SK-N-SH (cell line): Measurements from ENCODE around the gene LOXHD1. TPM values are rescaled to one million over a fixed set of nuclear protein-coding genes. Genes with fewer than 3 reads are reported as not detected.

Experiments
- CTCF ChIA-PET: fragments of 300-600, 350-600 bp; formaldehyde crosslinking; extraction: SDS; loops from one replicate; lab custom pipeline; 2021; lab: Yijun Ruan, JAX
- POLR2A ChIA-PET: fragments of 350-600 bp; sonication (Branson Sonifier 250); formaldehyde crosslinking; extraction: SDS; loops from one replicate; lab custom pipeline; 2020; ENCODE audit warnings: antibody characterized with exemption, inconsistent platforms; lab: Yijun Ruan, JAX
- DNase-seq: peaks from one replicate; pipeline ENCODE4 v3.0.0; 2012
- H2AFZ ChIP-seq: fragments of 200-600 bp; sonication (generic); 2 replicates; pipeline ENCODE4 v1.8.1; 2016; ENCODE audit warnings: antibody characterized with exemption, mild to moderate bottlenecking, low read depth
- H3F3A ChIP-seq: fragments of 200-600 bp; sonication (generic); replicated peaks from 2 replicates; pipeline ENCODE3; 2016; ENCODE audit warnings: antibody characterized with exemption, mild to moderate bottlenecking; ENCODE audit not compliant: insufficient read depth
- H3K27ac ChIP-seq, 2 experiments: fragments of 200-500 bp in 1 of 2; fragments of 200-600 bp in 1 of 2; sonication (Bioruptor generic) in 1 of 2; sonication (generic), shearing (Covaris generic) in 1 of 2; 2 replicates each; pipeline versions ENCODE4 v1.5.1 to v1.6.1; 2014 to 2016; ENCODE audit warnings: low read depth in 2 of 2, inconsistent platforms in 1 of 2, low read length in 1 of 2, mild to moderate bottlenecking in 1 of 2, mixed read lengths in 1 of 2
- H3K27me3 ChIP-seq: fragments of 200-600 bp; sonication (generic), shearing (Covaris generic); 2 replicates; pipeline ENCODE4 v1.6.1; 2016; ENCODE audit warnings: mixed run types; ENCODE audit not compliant: insufficient read depth
- H3K36me3 ChIP-seq, 2 experiments: fragments of 200-500 bp in 1 of 2; fragments of 200-600 bp in 1 of 2; sonication (Bioruptor generic) in 1 of 2; sonication (generic) in 1 of 2; replicated peaks in 1 of 2; 2 replicates each; pipeline versions ENCODE3 to v1.5.1; 2014 to 2016; ENCODE audit warnings: low read length in 1 of 2, mild to moderate bottlenecking in 1 of 2; ENCODE audit not compliant: insufficient read depth in 2 of 2, control insufficient read depth in 1 of 2
- H3K4me1 ChIP-seq, 2 experiments: fragments of 200-500 bp in 1 of 2; fragments of 200-600 bp in 1 of 2; sonication (Bioruptor generic) in 1 of 2; sonication (generic), shearing (Covaris generic) in 1 of 2; 2 replicates each; pipeline versions ENCODE4 v1.5.1 to v1.6.1; 2014 to 2016; ENCODE audit warnings: low read depth in 1 of 2, low read length in 1 of 2, mixed run types in 1 of 2; ENCODE audit not compliant: insufficient read depth in 2 of 2, control insufficient read depth in 1 of 2
- H3K4me2 ChIP-seq: fragments of 200-600 bp; sonication (generic), shearing (Covaris generic); 2 replicates; pipeline ENCODE4 v1.6.1; 2017; ENCODE audit warnings: mixed run types
- H3K4me3 ChIP-seq, 2 experiments: fragments of 200-500 bp in 1 of 2; fragments of 200-600 bp in 1 of 2; sonication (Bioruptor generic) in 1 of 2; sonication (generic), shearing (Covaris generic) in 1 of 2; 2 replicates each; pipeline versions ENCODE4 v1.5.1 to v1.8.1; 2014 to 2016; ENCODE audit warnings: low read depth in 2 of 2, inconsistent platforms in 1 of 2, low read length in 1 of 2, mild to moderate bottlenecking in 1 of 2, mixed read lengths in 1 of 2, moderate library complexity in 1 of 2
- H3K79me2 ChIP-seq: fragments of 200-600 bp; sonication (generic); 2 replicates; pipeline ENCODE4 v1.8.1; 2017; ENCODE audit warnings: mild to moderate bottlenecking; ENCODE audit not compliant: insufficient read depth
- H3K9ac ChIP-seq: fragments of 200-600 bp; sonication (generic); 2 replicates; pipeline ENCODE4 v1.6.1; 2017; ENCODE audit warnings: mixed run types
- H3K9me2 ChIP-seq: fragments of 200-600 bp; sonication (generic); 2 replicates; pipeline ENCODE4 v1.6.1; 2017; ENCODE audit warnings: mixed run types
- H3K9me3 ChIP-seq: fragments of 200-600 bp; sonication (generic); 2 replicates; pipeline ENCODE4 v1.6.1; 2017; ENCODE audit warnings: mixed run types, mild to moderate bottlenecking, moderate library complexity
- H4K20me1 ChIP-seq: fragments of 200-600 bp; sonication (generic); 2 replicates; pipeline ENCODE4 v1.6.1; 2017; ENCODE audit warnings: mild to moderate bottlenecking, mixed run types; ENCODE audit not compliant: insufficient read depth
- CHD2 ChIP-seq: fragments of 150-350 bp; IDR thresholded peaks from 2 replicates; pipeline ENCODE4 v1.6.1; 2018; ENCODE audit warnings: low read length; ENCODE audit not compliant: partially characterized antibody
- EZH2phosphoT487 ChIP-seq: fragments of 200-600 bp; sonication (generic); IDR thresholded peaks from 2 replicates; pipeline ENCODE4 v1.6.1; 2017; ENCODE audit warnings: low read depth, mixed run types, mild to moderate bottlenecking, antibody characterized with exemption, moderate library complexity, borderline replicate concordance
- FOXJ3 ChIP-seq: sonication (generic); formaldehyde crosslinking; IDR thresholded peaks from 2 replicates; pipeline ENCODE4 v1.5.1; 2020; ENCODE audit warnings: mild to moderate bottlenecking, missing genetic modification reagents
- FOXM1 ChIP-seq: IDR thresholded peaks from 2 replicates; pipeline ENCODE4 v1.4.0; 2012; ENCODE audit warnings: low read depth, mild to moderate bottlenecking
- GATA2 ChIP-seq: sonication (generic); formaldehyde crosslinking; IDR thresholded peaks from 2 replicates; pipeline ENCODE4 v1.5.0; 2020; ENCODE audit warnings: mild to moderate bottlenecking, missing genetic modification reagents
- JUND ChIP-seq: IDR thresholded peaks from 2 replicates; pipeline ENCODE4 v1.4.0; 2012
- MAX ChIP-seq: IDR thresholded peaks from 2 replicates; pipeline ENCODE4 v1.4.0; 2012; ENCODE audit warnings: low read depth
- NFIC ChIP-seq: IDR thresholded peaks from 2 replicates; pipeline ENCODE4 v1.4.0; 2012; ENCODE audit warnings: borderline replicate concordance
- NRF1 ChIP-seq: IDR thresholded peaks from 2 replicates; pipeline ENCODE4 v1.6.1; 2012; ENCODE audit warnings: low read depth, mild to moderate bottlenecking, low read length
- PBX3 ChIP-seq: IDR thresholded peaks from 2 replicates; pipeline ENCODE4; 2012
- POLR2AphosphoS5 ChIP-seq: IDR thresholded peaks from 2 replicates; pipeline ENCODE4 v1.6.1; 2012; ENCODE audit warnings: low read depth, low read length
- RAD21 ChIP-seq: IDR thresholded peaks from 2 replicates; pipeline ENCODE4 v1.6.1; 2012; ENCODE audit warnings: mild to moderate bottlenecking, low read length
- RCOR1 ChIP-seq: fragments of 150-350 bp; IDR thresholded peaks from 2 replicates; pipeline ENCODE4 v1.6.1; 2017; ENCODE audit warnings: antibody characterized with exemption, low read length
- REST ChIP-seq: IDR thresholded peaks from 2 replicates; pipeline ENCODE4 v1.6.1; 2012; ENCODE audit warnings: mild to moderate bottlenecking, low read depth, low read length, moderate library complexity
- RFX5 ChIP-seq: IDR thresholded peaks from 2 replicates; pipeline ENCODE4 v1.6.1; 2012; ENCODE audit warnings: mild to moderate bottlenecking, improper control_type of control experiment, low read length
- RXRA ChIP-seq: IDR thresholded peaks from 2 replicates; pipeline ENCODE4 v1.4.0; 2012; ENCODE audit warnings: low read depth, mild to moderate bottlenecking, borderline replicate concordance
- SIN3A ChIP-seq: IDR thresholded peaks from 2 replicates; pipeline ENCODE4 v1.6.1; 2012; ENCODE audit warnings: low read depth, mild to moderate bottlenecking, low read length, moderate library complexity, borderline replicate concordance
- SMC3 ChIP-seq: IDR thresholded peaks from 2 replicates; pipeline ENCODE4 v1.6.1; 2012; ENCODE audit warnings: low read depth, low read length, improper control_type of control experiment
- TEAD4 ChIP-seq: IDR thresholded peaks from 2 replicates; pipeline ENCODE4 v1.4.0; 2012; ENCODE audit warnings: mild to moderate bottlenecking, borderline replicate concordance; ENCODE audit not compliant: insufficient read depth
- USF1 ChIP-seq: IDR thresholded peaks from 2 replicates; pipeline ENCODE4 v1.4.0; 2012; ENCODE audit warnings: low read depth, borderline replicate concordance
- USF2 ChIP-seq: fragments of 150-350 bp; IDR thresholded peaks from 2 replicates; pipeline ENCODE4 v1.6.1; 2017; ENCODE audit warnings: antibody characterized with exemption, low read length, low read depth, borderline replicate concordance
- YY1 ChIP-seq: IDR thresholded peaks from 2 replicates; pipeline ENCODE4 v1.4.0; 2012; ENCODE audit warnings: low read depth, mild to moderate bottlenecking
- WGBS: methylation state at CpG from one replicate; pipeline ENCODE4 v1.1.6; 2017; ENCODE audit warnings: low lambda C conversion rate; 5-methylcytosine and 5-hydroxymethylcytosine counted together
- polyA plus RNA-seq, 3 experiments: library from polyadenylated mRNA; depleted of rRNA; stranded (reverse); fragments of >200 nt; gene quantifications; 2 replicates each; pipeline ENCODE4 v1.2.3, GENCODE V29; 2012

LOXHD1 gene
- polyA plus RNA-seq, 1 of the 3 experiments (the other 2 are of a cell fraction): not detected

- TF ChIP-seq TEAD4 (no peak), REST (no peak), JUND (no peak), GATA2 (CRISPR knock-in tag) (no peak)
- TF ChIP-seq, all 33 proteins: peak for 0
Observed at GRCh38 chr18:46448347-46448746, 208.7 kb downstream of the LOXHD1 start (continued).

- Histone ChIP-seq H3F3A (no peaks in the 10 kb centered on the region), H3K79me2 (no peaks in the 10 kb centered on the region), H2AFZ (no peak overlapping the region), H4K20me1 (no peaks in the 10 kb centered on the region), H3K27ac (no peak overlapping the region), H3K4me1 (no peaks in the 10 kb centered on the region), H3K9me2 (no peaks in the 10 kb centered on the region)
- DNase-seq: no peak
- CTCF ChIA-PET: interaction anchor here (1.2 to 1.6 kb wide), 3 partner anchors 10 to 33 kb away, joined by 3 to 4 read pairs (median 4); no protein-coding TSS in a partner anchor
- POLR2A ChIA-PET: no interaction called here
- TF ChIP-seq RXRA (no peak), RAD21 (no peak), SMC3 (no peak), FOXJ3 (CRISPR knock-in tag) (no peak), EZH2phosphoT487 (no peak), REST (no peak), PBX3 (no peak), CHD2 (no peak), FOXM1 (no peak), JUND (no peak), NFIC (no peak), RCOR1 (no peak), MAX (no peak), NRF1 (no peak), RFX5 (no peak), POLR2AphosphoS5 (no peak), USF2 (no peak), YY1 (no peak), USF1 (no peak), SIN3A (no peak)
- TF ChIP-seq, all 33 proteins: peak for 0
- H3K4me2 ChIP-seq: no peak overlapping the region
- H3K9me3 ChIP-seq: peaks cover 6% of the 10 kb centered on the region; the same call in 1 of the 2 replicates
- H3K27me3 ChIP-seq: no peaks in the 10 kb centered on the region
- 69% methylated on average over 5 of the region's 5 CpGs for WGBS
- H3K9ac ChIP-seq: no peak overlapping the region
- H3K36me3 ChIP-seq: no peaks in the 10 kb centered on the region
- no peak overlapping the region for H3K4me3 ChIP-seq
Observed at GRCh38 chr18:46447792-46448191, 209.2 kb downstream of the LOXHD1 start.
